ENCODE results near the gene PDCD5. TPM values are rescaled to one million over a fixed set of nuclear protein-coding genes. Genes with fewer than 3 reads are reported as not detected.

Gene PDCD5
- total RNA-seq, 1 donor from 2014 or later, result 115 TPM

- Histone ChIP-seq H3K9me3 (no peaks in the 10 kb centered on the region), H3K4me1 (no peaks in the 10 kb centered on the region), H3K4me3 (no peak overlapping the region), H3K36me3 (peaks cover 0 to 79% of the 10 kb centered on the region in 2 donors), H3K27ac (no peak overlapping the region), H3K27me3 (no peaks in the 10 kb centered on the region)
- intact Hi-C loops (cut with DNase I), result no loop called here
- TF ChIP-seq POLR2A (IDR thresholded peaks at IDR 0.05) (no peak), CTCF (IDR thresholded peaks at IDR 0.05) (no peak), POLR2AphosphoS5 (IDR thresholded peaks at IDR 0.05; ENCODE audit: insufficient read depth in 1 of 2, low read depth in 1 of 2) (no peak)
- DNase-seq (ENCODE audit: extremely low spot score in 2 of 2), result no peak
Measured at GRCh38 chr19:32613008-32613407, 32.0 kb downstream of the PDCD5 start.

- Histone ChIP-seq H3K36me3 (peaks cover 0 to 84% of the 10 kb centered on the region in 2 donors), H3K4me3 (no peak overlapping the region), H3K27ac (no peak overlapping the region), H3K9me3 (no peaks in the 10 kb centered on the region), H3K27me3 (no peaks in the 10 kb centered on the region), H3K4me1 (no peaks in the 10 kb centered on the region)
- intact Hi-C loops (cut with DNase I), result no loop called here
- TF ChIP-seq POLR2AphosphoS5 (IDR thresholded peaks at IDR 0.05; ENCODE audit: insufficient read depth in 1 of 2, low read depth in 1 of 2), result no peak
- DNase-seq (ENCODE audit: extremely low spot score in 2 of 2), result no peak
Measured at GRCh38 chr19:32614916-32615315, 33.9 kb downstream of the PDCD5 start.

DNA sequence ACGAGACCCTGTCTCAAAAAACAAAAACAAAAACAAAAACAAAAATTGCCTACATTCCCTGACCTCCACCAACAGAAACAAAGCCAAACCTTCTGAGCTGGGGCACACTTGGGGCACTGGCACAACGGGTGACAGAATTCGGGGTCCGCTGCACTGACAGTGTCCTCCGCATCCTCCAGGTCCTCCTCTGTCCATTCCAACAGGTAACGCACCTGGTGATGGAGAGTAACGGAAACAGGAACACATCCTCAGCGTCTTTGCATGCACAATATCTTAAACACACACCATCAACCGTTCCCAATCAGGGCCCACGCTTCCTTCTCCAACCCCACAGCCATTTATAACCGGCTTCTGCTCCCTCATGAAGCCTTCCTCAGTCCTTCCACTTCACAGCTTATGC is 34.6 kb downstream of the PDCD5 start:
- intact Hi-C loops (cut with DNase I), result no loop called here
- TF ChIP-seq CTCF (IDR thresholded peaks at IDR 0.05), result no peak
- TF ChIP-seq POLR2A (IDR thresholded peaks at IDR 0.05), result no peak
- no peak for TF ChIP-seq POLR2AphosphoS5 (IDR thresholded peaks at IDR 0.05; ENCODE audit: insufficient read depth in 1 of 2, low read depth in 1 of 2)
- peaks cover 0 to 90% of the 10 kb centered on the region in 2 donors for H3K36me3 ChIP-seq

DNA sequence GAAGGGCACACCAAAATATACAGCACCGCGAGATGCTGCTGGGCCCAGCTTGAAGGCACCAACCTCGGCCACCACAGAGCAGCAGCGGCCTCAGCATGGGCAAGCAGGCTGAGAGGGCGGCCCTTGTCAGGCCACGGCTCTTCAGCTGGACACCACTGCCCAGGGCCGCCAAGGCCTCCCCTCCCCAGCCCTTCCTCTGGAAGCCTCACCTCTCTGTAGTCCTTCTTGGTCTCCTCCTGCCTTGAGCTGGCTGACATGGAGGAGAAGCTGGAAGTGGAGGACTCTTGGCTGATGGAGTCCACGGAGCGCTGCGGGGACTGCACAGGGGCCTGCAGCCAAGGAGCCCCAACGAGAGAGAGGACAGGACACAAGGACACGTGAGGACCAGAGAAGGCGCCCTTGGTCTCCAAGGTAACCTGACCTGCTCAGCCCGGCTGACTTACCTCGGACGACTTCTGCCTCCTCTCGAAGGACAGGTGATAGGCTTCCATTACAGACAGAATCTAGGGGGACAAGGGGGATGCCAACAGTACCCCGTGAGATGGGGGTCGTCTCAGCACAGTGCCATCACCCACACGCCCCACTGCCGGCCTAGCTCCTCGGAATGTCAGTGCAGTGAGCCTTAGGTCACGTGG is 38.2 kb downstream of the PDCD5 start:
- Histone ChIP-seq H3K4me3 (no peak overlapping the region), H3K27ac (no peak overlapping the region), H3K27me3 (no peaks in the 10 kb centered on the region), H3K9me3 (no peaks in the 10 kb centered on the region), H3K36me3 (peaks cover 0 to 75% of the 10 kb centered on the region in 2 donors), H3K4me1 (no peaks in the 10 kb centered on the region)
- no peak for DNase-seq (ENCODE audit: extremely low spot score in 2 of 2)
- no peak for TF ChIP-seq POLR2AphosphoS5 (IDR thresholded peaks at IDR 0.05; ENCODE audit: insufficient read depth in 1 of 2, low read depth in 1 of 2)
- TF ChIP-seq POLR2A (IDR thresholded peaks at IDR 0.05), result no peak
- TF ChIP-seq CTCF (IDR thresholded peaks at IDR 0.05), result no peak
- intact Hi-C loops (cut with DNase I), result no loop called here

More for the DNA sequence above, 34.6 kb downstream of the PDCD5 start:
- DNase-seq (ENCODE audit: extremely low spot score in 2 of 2), result no peak
- H3K9me3 ChIP-seq, result no peaks in the 10 kb centered on the region
- no peaks in the 10 kb centered on the region for H3K4me1 ChIP-seq
- H3K27ac ChIP-seq, result no peak overlapping the region
- H3K4me3 ChIP-seq, result no peak overlapping the region
- H3K27me3 ChIP-seq, result no peaks in the 10 kb centered on the region

GRCh38 chr19:32622002-32622401 is 41.0 kb downstream of the PDCD5 start:
- no peak for TF ChIP-seq POLR2AphosphoS5 (IDR thresholded peaks at IDR 0.05; ENCODE audit: insufficient read depth in 1 of 2, low read depth in 1 of 2)
- no peak for TF ChIP-seq CTCF (IDR thresholded peaks at IDR 0.05)
- TF ChIP-seq POLR2A (IDR thresholded peaks at IDR 0.05), result no peak
- Histone ChIP-seq H3K4me3 (no peak overlapping the region), H3K27me3 (no peaks in the 10 kb centered on the region), H3K36me3 (peaks cover 0 to 74% of the 10 kb centered on the region in 2 donors), H3K9me3 (no peaks in the 10 kb centered on the region), H3K27ac (no peak overlapping the region), H3K4me1 (no peaks in the 10 kb centered on the region)
- intact Hi-C loops (cut with DNase I), result no loop called here
- DNase-seq (ENCODE audit: extremely low spot score in 2 of 2), result no peak
